Adrenal gland (tissue), 12 donors: ENCODE results near the gene CCDC148. TPM values are rescaled to one million over a fixed set of nuclear protein-coding genes. Genes with fewer than 3 reads are reported as not detected.

Source experiments
- DNase-seq, 7 donors: peaks; one replicate each; pipeline ENCODE4 v3.0.0-alpha.2; 2019 to 2020
- H3K27ac ChIP-seq, 5 donors: fragments of 200-600 bp; sonication (generic) in 4 of 5; 1 replicate in 3 of 5; 2 replicates in 2 of 5; pipeline versions ENCODE4 v1.5.1 to v1.8.0; 2016 to 2020; ENCODE audit warnings: mild to moderate bottlenecking in 1 of 5
- H3K27me3 ChIP-seq: fragments of 200-600 bp; 2 replicates; pipeline ENCODE4 v1.8.0; 2021
- H3K36me3 ChIP-seq, 2 donors: fragments of 200-600 bp; replicated peaks in 1 of 2; 1 replicate in 1 of 2; 2 replicates in 1 of 2; pipeline versions ENCODE4 v1.5.1 to v1.8.0; 2018 to 2022
- H3K4me1 ChIP-seq, 2 donors: fragments of 200-600 bp; replicated peaks in 1 of 2; 1 replicate in 1 of 2; 2 replicates in 1 of 2; pipeline versions ENCODE4 v1.5.1 to v1.8.0; 2018 to 2021
- H3K4me3 ChIP-seq, 4 donors: fragments of 200-600 bp; sonication (generic) in 3 of 4; one replicate each; pipeline ENCODE4 v1.5.1; 2016 to 2018
- H3K9me3 ChIP-seq, 3 donors: fragments of 200-600 bp; sonication (generic) in 1 of 3; replicated peaks in 1 of 3; 1 replicate in 2 of 3; 2 replicates in 1 of 3; pipeline versions ENCODE4 v1.5.1 to v1.8.0; 2016 to 2021
- CTCF ChIP-seq, 6 experiments: fragments of 450-650 bp in 4 of 6; fragments of 200-600 bp in 2 of 6; sonication (generic) in 1 of 6; IDR thresholded peaks; 1 replicate in 5 of 6; 2 replicates in 1 of 6; pipeline versions ENCODE4 v1.5.1 to v1.8.0; 2016 to 2021; ENCODE audit warnings: antibody characterized with exemption in 6 of 6, mild to moderate bottlenecking in 2 of 6, moderate library complexity in 1 of 6
- POLR2A ChIP-seq, 2 donors: fragments of 450-650 bp; IDR thresholded peaks; one replicate each; pipeline ENCODE4 v1.6.1; 2017; ENCODE audit warnings: antibody characterized with exemption in 2 of 2, mild to moderate bottlenecking in 2 of 2, moderate library complexity in 1 of 2
- WGBS, 4 donors: extraction: QIAGEN DNeasy Blood & Tissue Kit in 2 of 4; methylation state at CpG; one replicate each; pipeline versions ENCODE4 v1.1.5 to v1.1.7; 2013 to 2017; 5-methylcytosine and 5-hydroxymethylcytosine counted together
- intact Hi-C, 2 donors: fragments of 100-400 bp; cut with DNase I; formaldehyde crosslinking; loops; one replicate each; pipeline versions ENCODE4 v1.14.1 to v1.15.0; 2022 to 2023
- polyA plus RNA-seq, 3 donors: library from polyadenylated mRNA; stranded (reverse); fragments of 200-250 nt in 2 of 3; fragments of 350-450 nt in 1 of 3; fragmentation: Illumina TruSeq in 1 of 3; extraction: RNeasy Lipid Tissue Mini Kit (QIAGEN cat#74804) in 1 of 3; gene quantifications; one replicate each; pipeline ENCODE4 v1.2.3, GENCODE V29; 2013 to 2014
- total RNA-seq, 9 donors: library from RNA; depleted of rRNA in 4 of 9; stranded (reverse); fragments of >200 nt in 4 of 9; fragments of 120-200 nt in 1 of 9; fragmentation: NEBNext Ultra II Directional in 1 of 9; extraction: Animal tissue kit (Norgen Biotek cat#: 25700) in 1 of 9; gene quantifications; one replicate each; pipeline versions ENCODE4 v1.1.0 to v1.2.4, GENCODE V29; 2013 to 2023
- donor health status: healthy with polysubstance abuse.
- donor health status: Bipolar disorder and iron deficiency.
- donor health status: DM: yes; HTN: yes; CAD: no.
- donor health status: DM: no; HTN: no; CAD: no.
- donor health status: DM: no; HTN: no; CAD: no.
- donor health status: DM: yes; HTN: yes; CAD: no.

Gene CCDC148
- total and polyA plus RNA-seq, 12 donors, result 0.24 to 1.6 (median 0.56) TPM; not detected in 2

GRCh38 chr2:158135096-158135495 lies 321.5 kb downstream of the CCDC148 start:
- TF ChIP-seq CTCF (IDR thresholded peaks at IDR 0.05) (no peak), POLR2A (IDR thresholded peaks at IDR 0.05) (no peak)
- intact Hi-C loops, result no loop called here
- Histone ChIP-seq H3K4me3 (no peak overlapping the region), H3K4me1 (no peaks in the 10 kb centered on the region), H3K36me3 (no peaks in the 10 kb centered on the region), H3K9me3 (no peaks in the 10 kb centered on the region), H3K27ac (no peak overlapping the region), H3K27me3 (no peaks in the 10 kb centered on the region)
- no peak for DNase-seq
- WGBS, 4 donors, result 78 to 86% (median 80%) methylated on average over 1 of the region's 1 CpG

- Histone ChIP-seq H3K36me3 (no peaks in the 10 kb centered on the region), H3K27me3 (no peaks in the 10 kb centered on the region), H3K9me3 (no peaks in the 10 kb centered on the region), H3K4me1 (no peaks in the 10 kb centered on the region), H3K27ac (no peak overlapping the region), H3K4me3 (no peak overlapping the region)
- 82 to 91% (median 87%) methylated on average over 6 of the region's 6 CpGs for whole genome bisulfite sequencing, 4 donors
- no peak for DNase-seq
- intact Hi-C loops, result no loop called here
- TF ChIP-seq POLR2A (IDR thresholded peaks at IDR 0.05), result no peak
- TF ChIP-seq CTCF (IDR thresholded peaks at IDR 0.05), result no peak
These were observed 321.9 kb downstream of the CCDC148 start for GRCh38 chr2:158134655-158135054.

GRCh38 chr2:158134055-158134454 lies 322.5 kb downstream of the CCDC148 start:
- Histone ChIP-seq H3K4me3 (no peak overlapping the region), H3K36me3 (no peaks in the 10 kb centered on the region)

GRCh38 chr2:158131919-158132566 lies 324.5 kb downstream of the CCDC148 start:
- no peaks in the 10 kb centered on the region for H3K27me3 ChIP-seq
- no peaks in the 10 kb centered on the region for H3K9me3 ChIP-seq
- no peak overlapping the region for H3K27ac ChIP-seq
- no peaks in the 10 kb centered on the region for H3K36me3 ChIP-seq
- intact Hi-C loops, result no loop called here
- WGBS, 4 donors, result 80 to 87% (median 86%) methylated on average over 7 of the region's 7 CpGs
- TF ChIP-seq CTCF (IDR thresholded peaks at IDR 0.05), result no peak
- TF ChIP-seq POLR2A (IDR thresholded peaks at IDR 0.05), result no peak
- no peak for DNase-seq
- H3K4me3 ChIP-seq, result no peak overlapping the region
- H3K4me1 ChIP-seq, result no peaks in the 10 kb centered on the region

More at GRCh38 chr2:158134055-158134454, 322.5 kb downstream of the CCDC148 start:
- Histone ChIP-seq H3K27ac (no peak overlapping the region), H3K27me3 (no peaks in the 10 kb centered on the region), H3K9me3 (no peaks in the 10 kb centered on the region), H3K4me1 (no peaks in the 10 kb centered on the region)
- 59 to 65% (median 64%) methylated on average over 4 of the region's 4 CpGs for WGBS, 4 donors
- DNase-seq, result no peak
- TF ChIP-seq POLR2A (IDR thresholded peaks at IDR 0.05) (no peak), CTCF (IDR thresholded peaks at IDR 0.05) (no peak)
- intact Hi-C loops, result no loop called here
